ENCODE measurements around the gene COL24A1. TPM values are rescaled to one million over a fixed set of nuclear protein-coding genes. Genes with fewer than 3 reads are reported as not detected.

The COL24A1 gene
- total and polyA plus RNA-seq, 2 of the 8 experiments (the other 6 are each of a cell fraction or from before 2014, with no cell fraction given), result 0.23 to 1.1 TPM

DNA sequence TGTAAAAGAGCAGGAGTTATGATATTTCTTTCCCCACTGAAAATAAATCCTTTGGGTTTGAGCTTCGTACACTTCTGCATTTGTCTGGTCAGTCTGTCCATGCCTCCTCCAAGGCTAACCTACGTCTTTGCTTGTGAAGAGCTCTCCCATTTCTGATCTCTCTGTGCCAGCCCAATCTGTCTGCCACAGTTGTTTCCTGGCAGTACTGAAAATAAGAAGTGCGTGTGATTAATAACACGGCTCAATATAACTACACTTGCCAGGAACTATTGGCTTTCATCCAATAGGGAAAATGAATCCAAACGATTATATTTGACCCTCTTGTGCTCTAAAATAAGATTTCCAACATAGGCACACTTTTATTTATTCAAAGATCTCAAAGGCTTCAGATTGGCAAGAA, 19.2 kb upstream of the COL24A1 start:
- no peak overlapping the region for H3K9ac ChIP-seq (replicated peaks in 1 of 4; ENCODE audit: extremely low read depth in 1 of 4, low read depth in 3 of 4, low read length in 3 of 4)
- no peak overlapping the region for H2BK120ac ChIP-seq (replicated peaks; ENCODE audit: low read depth, low read length)
- no peak overlapping the region for H2AK5ac ChIP-seq (ENCODE audit: low read depth, low read length)
- TF ChIP-seq ATF3 (IDR thresholded peaks at IDR 0.05; ENCODE audit: insufficient read depth, low read depth, low read length) (no peak), CBX8 (IDR thresholded peaks at IDR 0.05; ENCODE audit: borderline replicate concordance, low read depth, low read length) (no peak), RBBP5 (IDR thresholded peaks at IDR 0.05; ENCODE audit: borderline replicate concordance, low read depth, low read length) (no peak)
- no peak overlapping the region for H2BK20ac ChIP-seq (ENCODE audit: low read length)
- no peaks in the 10 kb centered on the region for H3K36me3 ChIP-seq (ENCODE audit: control insufficient read depth in 2 of 4, insufficient read depth in 4 of 4, low read length in 3 of 4)
- no peak for FAIRE-seq
- no peak overlapping the region for H3K56ac ChIP-seq (replicated peaks; ENCODE audit: insufficient read length, low read depth, low read length)
- no peaks in the 10 kb centered on the region for H3K79me2 ChIP-seq (ENCODE audit: control insufficient read depth in 1 of 2, insufficient read depth in 2 of 2, low read length in 2 of 2)
- H4K5ac ChIP-seq (ENCODE audit: insufficient read length, low read depth, low read length), result no peak overlapping the region
- WGBS, 2 experiments (ENCODE audit: extremely low coverage in 1 of 2, insufficient coverage in 1 of 2, insufficient read length in 1 of 2, insufficient replicate concordance in 2 of 2, low coverage in 1 of 2, low lambda C conversion rate in 2 of 2, missing lambda C conversion rate in 1 of 2), result 86% methylated on average over 5 of the region's 5 CpGs; no CpG with 5 or more reads in 1 of the 2 experiments
- H4K91ac ChIP-seq (replicated peaks; ENCODE audit: insufficient read length, low read length), result no peak overlapping the region
- H3K4me2 ChIP-seq (ENCODE audit: insufficient read depth in 1 of 2, low read depth in 2 of 2, low read length in 2 of 2), result no peak overlapping the region
- no peak overlapping the region for H2BK15ac ChIP-seq (ENCODE audit: low read length)
- no peak overlapping the region for H3K27ac ChIP-seq (ENCODE audit: low read depth, low read length)
- CTCF ChIA-PET (ENCODE audit: partially characterized antibody), result no interaction called here
- H3K27me3 ChIP-seq (replicated peaks in 1 of 4; ENCODE audit: control insufficient read depth in 3 of 4, extremely low read depth in 1 of 4, insufficient read depth in 3 of 4, low read length in 3 of 4), result no peaks in the 10 kb centered on the region
- no peak overlapping the region for H3K18ac ChIP-seq (ENCODE audit: extremely low read depth, low read length)
- H2BK5ac ChIP-seq (ENCODE audit: low read depth, low read length), result no peak overlapping the region
- no peak overlapping the region for H4K8ac ChIP-seq (ENCODE audit: extremely low read depth, insufficient read depth, low read length)
- no peak overlapping the region for H2AFZ ChIP-seq (ENCODE audit: low read length)
- H3K79me1 ChIP-seq (ENCODE audit: low read depth, low read length), result no peaks in the 10 kb centered on the region
- no peaks in the 10 kb centered on the region for H4K20me1 ChIP-seq (replicated peaks in 1 of 2; ENCODE audit: control insufficient read depth in 1 of 2, insufficient read depth in 2 of 2, low read length in 2 of 2)
- no peak overlapping the region for H3K4ac ChIP-seq (replicated peaks; ENCODE audit: insufficient read length, low read depth, low read length)
- H3K9me3 ChIP-seq (ENCODE audit: insufficient read depth in 2 of 2, low read depth in 1 of 2, low read length in 1 of 2), result no peaks in the 10 kb centered on the region
- H3K23me2 ChIP-seq (ENCODE audit: low read depth, low read length), result no peaks in the 10 kb centered on the region
- H3K14ac ChIP-seq (ENCODE audit: insufficient read length), result no peak overlapping the region
- H2BK12ac ChIP-seq (ENCODE audit: low read depth, low read length), result no peak overlapping the region
- POLR2A ChIA-PET (ENCODE audit: partially characterized antibody), result no interaction called here
- no peak for DNase-seq (ENCODE audit: low read depth in 1 of 2, low spot score in 2 of 2)
- H3K4me1 ChIP-seq (replicated peaks in 1 of 4; ENCODE audit: control insufficient read depth in 3 of 4, insufficient read depth in 4 of 4, low read length in 3 of 4), result no peaks in the 10 kb centered on the region
- no peak overlapping the region for H3K4me3 ChIP-seq (ENCODE audit: extremely low read depth in 1 of 4, insufficient read depth in 2 of 4, low read depth in 3 of 4, low read length in 4 of 4)
- H3K23ac ChIP-seq (ENCODE audit: insufficient read length), result no peak overlapping the region

Data from H1 (cell line).